Activated naive CD4-positive, alpha-beta T cell treated with anti-CD3 and anti-CD28 coated beads, Interleukin-2, amount 50 U/mL, for 72 hours (primary cell): Measurements from ENCODE around the gene SIM1. TPM values are rescaled to one million over a fixed set of nuclear protein-coding genes. Genes with fewer than 3 reads are reported as not detected.

Experiments used
- ATAC-seq, 2 donors: fragments of 150-1000 bp; cut with Tn5 transposase; 2 replicates each; pipeline ENCODE4 v1.10.0; 2021; ENCODE audit warnings: mild to moderate bottlenecking in 2 of 2, moderate library complexity in 2 of 2
- DNase-seq, 2 donors: peaks; one replicate each; pipeline ENCODE4 v3.0.0; 2021 to 2022; ENCODE audit warnings: low spot score in 2 of 2
- H3K27ac Mint-ChIP-seq, 2 donors: one replicate each; pipeline ENCODE4 v1.8.0; 2022; ENCODE audit warnings: mild to moderate bottlenecking in 2 of 2, mixed read lengths in 2 of 2
- H3K36me3 Mint-ChIP-seq, 2 donors: one replicate each; pipeline ENCODE4 v1.8.0; 2022; ENCODE audit warnings: mixed read lengths in 2 of 2
- H3K9me3 Mint-ChIP-seq, 2 donors: one replicate each; pipeline ENCODE4 v1.8.0; 2022; ENCODE audit warnings: mixed read lengths in 2 of 2
- total RNA-seq, 2 donors: library from RNA; stranded (reverse); gene quantifications; one replicate each; pipeline ENCODE4 v1.2.3, GENCODE V29; 2022

The SIM1 gene
- total RNA-seq, 2 donors from 2014 or later = not detected

- Mint-ChIP-seq H3K27ac (no peak overlapping the region), H3K9me3 (no peaks in the 10 kb centered on the region), H3K36me3 (no peaks in the 10 kb centered on the region)
- peak in 1 of 2 donors; percentile 37 for ATAC-seq
- DNase-seq = no peak
Observed at GRCh38 chr6:100479179-100480035, 14.7 kb upstream of the SIM1 start.

GRCh38 chr6:100475554-100476320 is 11.0 kb upstream of the SIM1 start:
- Mint-ChIP-seq H3K9me3 (no peaks in the 10 kb centered on the region), H3K27ac (no peak overlapping the region), H3K36me3 (no peaks in the 10 kb centered on the region)
- ATAC-seq (peak in 1 of 2 donors; percentile 55), DNase-seq (no peak)

GRCh38 chr6:100473182-100473581 is 8.5 kb upstream of the SIM1 start:
- Mint-ChIP-seq H3K36me3 (peaks cover under 1% of the 10 kb centered on the region in 2 donors), H3K27ac (no peak overlapping the region), H3K9me3 (no peaks in the 10 kb centered on the region)
- DNase-seq (no peak), ATAC-seq (peak; percentile 7 to 50)

- peaks cover 3 to 4% of the 10 kb centered on the region in 2 donors for H3K9me3 Mint-ChIP-seq
- H3K36me3 Mint-ChIP-seq = peaks cover 6% of the 10 kb centered on the region in 2 donors
- no peak overlapping the region for H3K27ac Mint-ChIP-seq
- ATAC-seq = peak; percentile 85 to 88
- DNase-seq = no peak
Observed at GRCh38 chr6:100472674-100473073, 8.0 kb upstream of the SIM1 start.

- ATAC-seq (no peak), DNase-seq (no peak)
- Mint-ChIP-seq H3K36me3 (peaks cover 21 to 26% of the 10 kb centered on the region in 2 donors), H3K27ac (no peak overlapping the region), H3K9me3 (peaks cover 10% of the 10 kb centered on the region in 2 donors)
Observed at GRCh38 chr6:100470422-100471120, 5.8 kb upstream of the SIM1 start.

GRCh38 chr6:100469101-100469859 is 4.6 kb upstream of the SIM1 start:
- peaks cover 21 to 31% of the 10 kb centered on the region in 2 donors for H3K36me3 Mint-ChIP-seq
- peaks cover 10% of the 10 kb centered on the region in 2 donors for H3K9me3 Mint-ChIP-seq
- no peak overlapping the region for H3K27ac Mint-ChIP-seq
- ATAC-seq = no peak
- DNase-seq = no peak

GRCh38 chr6:100468016-100468622 is 3.4 kb upstream of the SIM1 start:
- no peak for DNase-seq
- Mint-ChIP-seq H3K9me3 (peaks cover 10% of the 10 kb centered on the region in 2 donors), H3K36me3 (peaks cover 21 to 42% of the 10 kb centered on the region in 2 donors), H3K27ac (no peak overlapping the region)
- ATAC-seq = no peak

- no peak overlapping the region for H3K27ac Mint-ChIP-seq
- no peak for ATAC-seq
Observed at GRCh38 chr6:100467129-100468015, 2.7 kb upstream of the SIM1 start.

GRCh38 chr6:100466410-100467128 is 1.8 kb upstream of the SIM1 start:
- Mint-ChIP-seq H3K9me3 (peaks cover 10% of the 10 kb centered on the region in 2 donors), H3K27ac (no peak overlapping the region), H3K36me3 (peaks cover 21 to 55% of the 10 kb centered on the region in 2 donors)
- DNase-seq = no peak
- no peak for ATAC-seq

More at GRCh38 chr6:100467129-100468015, 2.7 kb upstream of the SIM1 start:
- no peak for DNase-seq
- peaks cover 10% of the 10 kb centered on the region in 2 donors for H3K9me3 Mint-ChIP-seq
- peaks cover 21 to 49% of the 10 kb centered on the region in 2 donors for H3K36me3 Mint-ChIP-seq

- Mint-ChIP-seq H3K9me3 (peaks cover 10% of the 10 kb centered on the region in 2 donors), H3K27ac (peak overlapping the region in 1 of 2 donors; percentile 90), H3K36me3 (peaks cover 21 to 55% of the 10 kb centered on the region in 2 donors)
- ATAC-seq (no peak), DNase-seq (no peak)
Observed at GRCh38 chr6:100465701-100466409, 1.1 kb upstream of the SIM1 start.

GRCh38 chr6:100464162-100464851 is 414 bp downstream of the SIM1 start:
- Mint-ChIP-seq H3K9me3 (peaks cover 10% of the 10 kb centered on the region in 2 donors), H3K36me3 (peaks cover 29 to 68% of the 10 kb centered on the region in 2 donors), H3K27ac (no peak overlapping the region)
- DNase-seq (no peak), ATAC-seq (no peak)

- peaks cover 35 to 74% of the 10 kb centered on the region in 2 donors for H3K36me3 Mint-ChIP-seq
- no peak for DNase-seq
- H3K27ac Mint-ChIP-seq = peak overlapping the region in 1 of 2 donors; percentile 88
- ATAC-seq = no peak
- H3K9me3 Mint-ChIP-seq = peaks cover 10 to 14% of the 10 kb centered on the region in 2 donors
Observed at GRCh38 chr6:100463630-100464161, 1.0 kb downstream of the SIM1 start.
